Activated naive CD4-positive, alpha-beta T cell treated with Interleukin-2 at 50 U/mL for 16 hours (primary cell): Measurements from ENCODE around the gene FBXL7.

Experiments
- DNase-seq: peaks from one replicate; pipeline ENCODE4 v3.0.0-alpha.2; 2020

FBXL7 gene

DNA sequence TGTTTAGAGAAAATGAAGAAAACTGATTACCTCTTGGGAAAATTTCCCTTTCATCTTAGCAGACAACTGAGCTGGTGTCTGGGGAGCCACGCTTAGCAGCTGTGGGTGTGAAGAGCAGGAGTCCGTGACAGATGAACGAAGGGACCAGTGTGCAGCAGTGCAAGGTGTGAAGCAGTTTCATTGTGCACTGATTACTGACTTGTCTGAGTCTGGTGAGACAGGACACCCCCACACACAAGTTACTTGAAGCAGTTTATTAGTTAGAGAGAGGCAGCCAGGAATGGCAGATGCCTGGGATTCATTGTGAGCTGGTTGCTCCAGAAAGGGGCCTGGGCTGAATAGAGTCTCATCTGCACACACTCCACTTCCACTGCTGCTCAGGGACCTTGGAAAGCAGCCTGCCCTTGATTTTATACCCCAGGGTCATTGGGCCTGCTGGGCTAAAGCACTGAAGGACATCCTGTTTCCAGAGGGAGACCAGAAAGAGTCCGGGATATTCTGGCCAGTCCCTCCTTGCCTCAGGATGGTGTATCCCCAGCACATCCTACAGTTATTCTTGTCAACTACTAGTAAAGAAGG lies 47.4 kb downstream of the FBXL7 start:
- no peak for DNase-seq

GRCh38 chr5:15549961-15550360 lies 50.0 kb downstream of the FBXL7 start:
- DNase-seq, result no peak

GRCh38 chr5:15550502-15551112 lies 50.6 kb downstream of the FBXL7 start:
- DNase-seq, result no peak

DNA sequence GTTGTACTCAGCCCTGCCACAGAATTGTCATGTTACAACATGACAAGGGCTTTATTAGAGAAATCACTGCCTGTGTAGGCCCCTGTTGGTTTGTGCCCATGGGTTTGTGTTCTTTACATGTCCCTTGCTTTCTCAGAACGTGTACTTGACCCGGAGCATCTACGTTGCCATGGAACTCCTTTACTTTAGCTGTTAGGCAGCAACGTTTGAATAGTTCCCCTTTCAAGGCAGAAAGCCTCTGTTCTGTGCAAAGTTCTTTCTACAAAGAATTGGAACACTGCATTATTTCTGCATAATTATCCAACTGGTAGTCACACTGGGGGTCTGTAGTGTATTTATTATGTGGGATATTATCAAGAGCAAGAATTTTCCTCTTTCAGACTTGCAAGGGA lies 51.1 kb downstream of the FBXL7 start:
- DNase-seq, result no peak

DNA sequence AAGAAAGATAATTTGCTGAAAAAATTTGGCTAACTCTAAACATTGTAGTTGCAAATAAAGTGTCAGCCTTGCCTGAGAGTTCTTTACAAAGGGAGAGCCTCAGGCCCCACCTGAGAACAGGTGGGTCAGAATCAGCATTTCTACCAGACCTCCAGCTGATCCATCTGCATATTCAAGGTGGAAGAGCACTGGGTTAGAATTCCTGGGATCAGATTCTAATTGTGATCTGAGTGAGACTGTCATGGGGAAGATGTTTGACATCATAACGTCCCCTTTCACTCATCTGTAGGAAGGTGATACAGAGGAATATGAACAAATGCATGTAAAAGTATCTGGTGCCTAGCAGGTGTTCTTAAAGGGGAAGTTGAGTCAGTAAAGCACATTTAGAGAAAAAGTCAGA lies 54.6 kb downstream of the FBXL7 start:
- DNase-seq, result no peak

- no peak for DNase-seq
These were observed 55.2 kb downstream of the FBXL7 start for GRCh38 chr5:15555176-15555575.

- no peak for DNase-seq
These were observed 58.3 kb downstream of the FBXL7 start for GRCh38 chr5:15558240-15558639.

GRCh38 chr5:15558681-15559080 lies 58.7 kb downstream of the FBXL7 start:
- no peak for DNase-seq

GRCh38 chr5:15560421-15560820 lies 60.4 kb downstream of the FBXL7 start:
- DNase-seq, result no peak

- DNase-seq, result no peak
These were observed 64.5 kb downstream of the FBXL7 start for GRCh38 chr5:15564523-15564922.

- DNase-seq, result no peak
These were observed 65.0 kb downstream of the FBXL7 start for GRCh38 chr5:15564957-15565356.

GRCh38 chr5:15566306-15566705 lies 66.3 kb downstream of the FBXL7 start:
- DNase-seq, result no peak

DNA sequence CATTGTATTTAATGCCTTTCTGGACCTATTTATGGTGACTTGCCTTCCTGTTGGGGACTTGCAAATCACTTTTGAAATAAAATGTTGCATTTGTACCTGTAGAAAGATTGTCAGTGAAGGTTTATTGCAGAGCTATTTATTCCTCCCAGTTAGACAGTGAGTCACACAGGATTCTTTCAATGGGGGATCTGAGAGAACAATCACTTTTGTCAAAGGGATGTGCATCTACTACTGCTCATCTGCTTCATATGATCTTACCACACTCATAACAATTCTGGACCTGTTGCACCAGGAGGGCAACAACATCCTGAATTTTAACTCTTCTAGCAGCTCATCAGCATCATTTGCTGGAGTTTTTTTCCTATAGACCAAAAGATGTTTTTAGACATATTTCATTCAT lies 66.8 kb downstream of the FBXL7 start:
- no peak for DNase-seq

GRCh38 chr5:15570491-15570890 lies 70.5 kb downstream of the FBXL7 start:
- DNase-seq, result no peak

- no peak for DNase-seq
These were observed 71.1 kb downstream of the FBXL7 start for GRCh38 chr5:15571081-15571480.

DNA sequence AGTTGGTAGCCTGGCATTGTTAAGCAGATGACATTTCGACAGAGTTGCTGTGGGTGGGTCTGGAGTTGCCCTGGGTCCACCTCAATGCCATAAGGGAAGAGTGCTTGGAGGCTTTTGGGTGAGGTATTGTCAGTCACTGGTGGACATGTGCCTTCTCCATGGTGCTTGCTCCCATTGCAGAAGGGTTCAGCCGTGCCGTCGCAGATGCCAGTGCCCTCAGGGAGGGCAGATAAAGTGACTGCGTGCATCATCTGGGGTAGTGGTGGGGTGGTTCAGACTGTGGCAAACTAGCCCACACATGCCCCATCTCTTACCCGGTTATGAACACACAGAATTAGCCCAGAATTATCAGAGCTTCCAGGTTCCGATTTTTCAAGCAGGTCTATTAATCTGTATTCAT lies 71.6 kb downstream of the FBXL7 start:
- no peak for DNase-seq

GRCh38 chr5:15573590-15573989 lies 73.6 kb downstream of the FBXL7 start:
- DNase-seq, result no peak

DNA sequence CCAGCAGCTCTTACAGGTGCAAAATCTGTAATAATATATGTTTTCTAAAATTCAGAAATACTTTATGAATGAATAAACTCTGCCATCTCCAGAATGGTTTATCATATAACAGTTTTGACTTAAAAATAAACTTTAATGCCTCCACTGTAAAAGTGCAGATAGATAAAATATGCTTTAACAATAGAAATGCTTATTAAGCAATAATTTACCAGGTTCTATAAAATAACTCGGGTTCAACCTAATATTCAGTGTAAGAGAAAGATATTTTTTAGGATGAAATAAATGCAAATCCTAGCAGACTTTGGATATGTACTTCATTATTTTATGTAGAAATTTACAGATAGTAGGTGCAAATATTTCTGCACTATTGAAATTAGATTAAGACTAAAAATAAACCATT lies 74.1 kb downstream of the FBXL7 start:
- no peak for DNase-seq

DNA sequence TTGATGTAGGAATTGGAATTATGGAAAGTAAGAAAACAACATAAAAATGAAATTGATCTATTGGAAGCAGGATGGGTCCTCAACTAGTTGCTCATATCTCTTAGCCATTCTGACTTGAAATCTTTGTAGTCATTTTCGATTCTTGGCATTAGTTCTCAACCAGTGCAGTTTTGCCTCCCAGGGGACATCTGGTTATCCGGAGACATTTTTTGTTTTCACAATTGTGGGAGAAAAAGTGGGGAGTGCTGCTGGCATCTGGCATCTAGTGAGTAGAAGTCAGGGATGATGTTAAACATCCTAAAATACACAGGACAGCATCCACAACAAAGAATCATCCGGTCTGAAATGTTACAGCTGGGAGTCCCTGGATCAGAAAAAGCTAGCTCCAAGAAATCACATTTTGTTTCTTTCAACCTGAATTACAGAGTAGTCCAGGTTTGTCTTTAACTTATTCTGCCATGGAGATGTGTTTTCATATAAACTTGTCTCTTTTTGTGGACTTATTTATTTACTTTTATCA lies 74.9 kb downstream of the FBXL7 start:
- DNase-seq, result no peak

DNA sequence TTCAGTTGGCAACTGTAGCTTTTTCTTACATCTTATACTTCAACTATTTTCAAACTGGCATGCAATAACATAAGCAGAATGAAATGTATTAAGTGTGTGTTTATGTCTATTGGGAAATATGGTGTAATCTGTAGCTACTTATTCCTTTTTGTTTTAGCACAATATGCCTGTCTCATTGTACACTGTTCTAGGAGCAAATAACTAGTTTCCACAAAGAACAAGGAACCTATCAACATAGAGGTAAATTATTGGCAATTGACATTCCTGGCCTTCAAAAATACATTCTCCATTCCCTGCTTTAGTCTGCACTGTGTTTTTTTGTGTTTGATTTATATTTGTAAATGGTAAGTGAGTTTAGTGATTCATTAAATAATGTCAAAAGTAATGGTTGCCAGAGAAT lies 75.7 kb downstream of the FBXL7 start:
- DNase-seq, result no peak

DNA sequence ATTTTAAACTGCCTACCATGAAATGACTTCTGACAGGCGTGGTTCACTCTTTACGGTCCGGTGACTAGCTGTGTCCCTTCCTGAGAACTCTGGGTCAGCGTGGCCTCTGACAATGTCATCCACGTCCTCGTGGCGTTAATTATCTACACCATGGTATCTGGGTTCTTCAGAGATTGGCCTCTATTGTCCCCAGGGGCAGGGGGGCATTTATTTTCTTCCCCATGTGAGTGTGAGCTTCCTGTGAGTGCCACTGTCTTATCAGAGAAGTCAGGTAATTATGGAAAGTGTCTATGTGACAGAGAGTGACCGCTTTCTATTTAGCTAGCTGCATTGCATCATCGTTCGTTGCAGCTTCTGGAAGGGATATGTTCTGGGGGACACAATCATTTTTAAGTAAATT lies 77.2 kb downstream of the FBXL7 start:
- DNase-seq, result no peak

GRCh38 chr5:15577831-15578230 lies 77.9 kb downstream of the FBXL7 start:
- DNase-seq, result no peak

GRCh38 chr5:15579193-15579990 lies 79.4 kb downstream of the FBXL7 start:
- DNase-seq, result no peak

GRCh38 chr5:15584528-15584927 lies 84.5 kb downstream of the FBXL7 start:
- DNase-seq, result no peak
